Measurements from ENCODE around the gene UBE2G2.

- TF ChIP-seq POLR2A (IDR thresholded peaks at IDR 0.05), result no peak
- no peak for TF ChIP-seq CTCF (IDR thresholded peaks at IDR 0.05)
Measured at GRCh38 chr21:44730028-44730395, 71.6 kb downstream of the UBE2G2 start.
